Epithelial cell of proximal tubule (primary cell): ENCODE measurements around the gene UBA7. TPM values are rescaled to one million over a fixed set of nuclear protein-coding genes. Genes with fewer than 3 reads are reported as not detected.

ENCODE experiments used
- DNase-seq: peaks from one replicate; pipeline ENCODE4 v3.0.0-alpha.2; 2011; ENCODE audit warnings: low read depth
- H3K4me3 ChIP-seq: 2 replicates; pipeline ENCODE4 v1.5.1; 2011; ENCODE audit warnings: low read depth, mild to moderate bottlenecking, low read length
- total RNA-seq: library from RNA; depleted of rRNA; stranded (reverse); fragments of >200 nt; gene quantifications from 2 replicates; pipeline ENCODE4 v1.2.3, GENCODE V29; 2015
- TF ChIP-seq, protein P1 (sequence below): conservative IDR thresholded peaks from 2 replicates; pipeline ENCODE4 v1.5.1; 2012; ENCODE audit warnings: low read depth, mild to moderate bottlenecking, low read length

Gene UBA7
- total RNA-seq, 1 donor from 2014 or later, result 12.2 TPM

DNA sequence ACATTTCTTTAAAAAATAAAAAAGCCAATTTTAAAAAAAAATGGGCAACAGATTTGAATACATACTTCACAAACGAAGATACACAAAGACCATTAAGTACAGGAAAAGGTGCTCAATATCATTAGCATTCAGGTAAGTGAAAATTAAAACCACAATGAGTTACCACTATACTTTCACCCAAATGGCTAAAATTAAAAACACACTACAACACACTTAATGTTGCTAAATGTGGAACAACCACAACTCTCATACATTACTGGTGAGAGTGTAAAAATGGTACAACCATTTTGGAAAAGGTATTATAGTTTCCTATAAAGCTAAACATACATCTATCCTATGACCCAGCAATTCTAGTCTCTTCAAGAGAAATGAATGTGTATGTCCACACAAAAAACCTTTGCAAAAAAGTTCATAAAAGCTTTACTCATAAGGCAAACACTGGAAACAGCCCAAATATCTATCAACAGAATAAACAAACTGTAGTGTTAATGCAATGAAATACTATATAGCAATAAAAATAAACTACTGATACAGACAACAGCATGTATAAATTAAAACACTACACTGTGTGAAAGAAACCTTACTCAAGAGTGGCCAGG lies 42.3 kb downstream of the UBA7 start:
- no peak overlapping the region for H3K4me3 ChIP-seq
- TF ChIP-seq, protein P1, sequence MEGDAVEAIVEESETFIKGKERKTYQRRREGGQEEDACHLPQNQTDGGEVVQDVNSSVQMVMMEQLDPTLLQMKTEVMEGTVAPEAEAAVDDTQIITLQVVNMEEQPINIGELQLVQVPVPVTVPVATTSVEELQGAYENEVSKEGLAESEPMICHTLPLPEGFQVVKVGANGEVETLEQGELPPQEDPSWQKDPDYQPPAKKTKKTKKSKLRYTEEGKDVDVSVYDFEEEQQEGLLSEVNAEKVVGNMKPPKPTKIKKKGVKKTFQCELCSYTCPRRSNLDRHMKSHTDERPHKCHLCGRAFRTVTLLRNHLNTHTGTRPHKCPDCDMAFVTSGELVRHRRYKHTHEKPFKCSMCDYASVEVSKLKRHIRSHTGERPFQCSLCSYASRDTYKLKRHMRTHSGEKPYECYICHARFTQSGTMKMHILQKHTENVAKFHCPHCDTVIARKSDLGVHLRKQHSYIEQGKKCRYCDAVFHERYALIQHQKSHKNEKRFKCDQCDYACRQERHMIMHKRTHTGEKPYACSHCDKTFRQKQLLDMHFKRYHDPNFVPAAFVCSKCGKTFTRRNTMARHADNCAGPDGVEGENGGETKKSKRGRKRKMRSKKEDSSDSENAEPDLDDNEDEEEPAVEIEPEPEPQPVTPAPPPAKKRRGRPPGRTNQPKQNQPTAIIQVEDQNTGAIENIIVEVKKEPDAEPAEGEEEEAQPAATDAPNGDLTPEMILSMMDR, result no peak
- DNase-seq, result no peak

DNA sequence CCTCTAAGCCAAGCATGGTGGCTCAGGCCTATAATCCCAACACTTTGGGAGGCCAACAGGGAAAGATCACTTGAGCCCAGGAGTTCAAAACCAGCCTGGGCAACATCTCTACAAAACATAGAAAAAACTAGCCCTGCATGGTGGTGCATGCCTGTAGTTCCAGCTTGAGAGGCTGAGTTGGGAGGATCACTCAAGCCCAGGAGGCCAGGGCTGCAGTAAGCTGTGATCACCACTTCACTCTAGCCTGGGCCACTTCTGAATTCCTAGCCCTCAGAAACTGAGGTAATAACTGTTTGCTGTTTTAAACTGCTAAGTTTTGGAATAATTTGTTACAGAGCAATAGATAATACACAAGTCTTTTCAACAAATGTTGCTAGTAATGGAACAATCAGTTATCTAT lies 43.8 kb downstream of the UBA7 start:
- no peak for DNase-seq
- no peak overlapping the region for H3K4me3 ChIP-seq
- TF ChIP-seq, protein P1, result no peak

DNA sequence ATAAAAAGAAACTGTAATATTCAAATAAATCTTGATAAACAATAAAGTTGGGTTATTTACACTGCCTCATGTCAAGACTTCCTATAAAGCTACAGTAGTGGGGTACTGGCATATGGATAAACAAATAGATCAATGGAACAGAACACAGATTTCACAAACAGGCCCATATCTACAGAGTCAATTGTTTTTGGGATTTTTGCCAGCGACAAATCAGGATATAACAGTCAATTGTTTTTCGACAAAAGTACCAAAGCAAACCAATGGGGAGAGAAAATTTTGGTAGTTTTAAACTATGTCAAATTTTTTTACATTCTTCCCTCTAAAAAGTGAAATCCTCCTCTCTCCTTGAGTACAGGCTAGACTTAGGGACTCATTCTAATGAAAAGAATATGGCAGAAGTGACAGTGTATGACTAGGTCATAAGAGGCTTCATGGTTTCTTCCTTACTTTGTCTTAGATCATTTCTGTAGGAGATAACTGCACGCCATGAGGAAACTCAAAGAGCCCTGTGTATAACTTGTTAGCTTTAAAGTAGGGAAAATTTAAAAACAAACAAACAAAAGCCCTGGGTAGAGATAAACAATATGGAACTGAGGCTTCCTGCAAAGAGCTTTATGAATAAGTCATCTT lies 44.4 kb downstream of the UBA7 start:
- DNase-seq, result no peak
- no peak overlapping the region for H3K4me3 ChIP-seq
- TF ChIP-seq, protein P1, result no peak

DNA sequence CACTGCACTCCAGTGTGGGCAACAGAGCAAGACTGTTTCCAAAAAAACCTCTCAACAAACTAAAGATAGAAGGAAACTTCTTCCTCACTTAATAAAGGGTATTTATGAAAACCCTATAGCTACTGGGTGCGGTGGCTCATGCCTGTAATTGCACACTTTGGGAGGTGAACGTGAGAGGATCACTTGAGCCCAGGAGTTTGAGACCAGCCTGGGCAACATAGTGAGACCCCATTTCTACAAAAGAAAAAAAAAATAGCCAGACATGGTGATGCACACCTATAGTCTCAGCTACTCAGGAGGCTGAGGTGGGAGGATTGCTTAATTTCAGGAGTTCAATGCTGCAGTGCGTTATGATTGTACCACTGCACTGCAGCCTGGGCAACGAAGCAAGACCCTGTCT lies 49.8 kb downstream of the UBA7 start:
- TF ChIP-seq, protein P1, result no peak
- H3K4me3 ChIP-seq, result no peak overlapping the region
- DNase-seq, result no peak

DNA sequence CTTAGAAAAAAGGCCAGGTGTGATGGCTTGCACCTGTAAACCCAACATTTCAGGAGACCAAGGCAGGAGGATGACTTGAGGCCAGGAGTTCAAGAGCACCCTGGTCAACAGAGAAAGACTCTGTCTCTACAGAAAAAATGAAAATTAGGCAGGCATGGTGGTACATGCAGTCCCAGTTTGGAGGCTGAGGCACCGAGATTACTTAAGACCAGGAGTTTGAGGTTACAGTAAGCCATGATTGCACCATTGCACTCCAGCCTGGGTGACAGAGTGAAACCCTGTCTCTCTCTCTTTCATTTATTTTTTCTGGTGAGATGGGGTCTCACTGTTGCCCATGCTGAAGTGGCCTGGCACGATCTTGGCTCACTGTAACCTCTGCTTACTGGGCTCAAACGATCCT lies 52.1 kb downstream of the UBA7 start:
- DNase-seq, result no peak
- TF ChIP-seq, protein P1, result no peak
- H3K4me3 ChIP-seq, result no peak overlapping the region

DNA sequence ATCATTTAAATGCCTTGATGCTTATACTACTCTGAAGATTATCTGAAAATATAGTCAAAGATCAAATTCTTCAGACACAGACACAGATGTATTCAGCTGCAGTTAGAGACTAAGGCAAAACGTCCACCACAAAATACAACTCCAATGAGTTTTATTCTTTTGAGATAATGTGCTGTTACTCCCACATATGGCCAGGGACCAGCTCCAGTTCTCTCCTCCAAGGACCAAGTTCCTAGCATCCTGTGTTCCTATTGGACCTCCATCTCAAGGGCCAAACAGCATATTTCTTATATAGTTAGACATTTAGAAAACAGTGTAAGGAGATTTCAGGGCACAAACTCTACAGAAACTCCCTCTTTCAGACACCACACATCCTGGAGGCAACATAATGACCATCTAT lies 54.5 kb downstream of the UBA7 start:
- DNase-seq, result no peak
- TF ChIP-seq, protein P1, result no peak

DNA sequence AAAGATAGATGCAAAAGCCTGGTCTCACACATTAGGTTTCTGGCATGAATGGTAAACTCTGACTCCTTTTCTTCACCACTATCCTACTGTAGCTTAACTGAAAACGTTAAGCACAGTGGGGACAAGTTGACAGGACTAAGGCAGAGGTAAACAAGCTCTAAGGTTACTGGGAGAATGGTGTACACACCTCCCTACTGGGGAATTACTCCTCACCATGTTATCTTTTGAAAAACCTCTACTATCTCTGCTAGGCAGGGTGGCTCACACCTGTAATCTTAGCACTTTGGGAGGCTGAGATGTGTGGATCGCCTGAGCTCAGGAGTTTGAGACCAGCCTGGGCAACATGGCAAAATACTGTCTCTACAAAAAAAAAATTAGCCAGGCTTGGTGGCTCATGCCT lies 56.6 kb downstream of the UBA7 start:
- no peak for DNase-seq
- no peak overlapping the region for H3K4me3 ChIP-seq
- TF ChIP-seq, protein P1, result no peak

More for the DNA sequence above, 54.5 kb downstream of the UBA7 start:
- H3K4me3 ChIP-seq, result no peak overlapping the region
